ENCODE results near the gene SUPT5H.

The SUPT5H gene

DNA sequence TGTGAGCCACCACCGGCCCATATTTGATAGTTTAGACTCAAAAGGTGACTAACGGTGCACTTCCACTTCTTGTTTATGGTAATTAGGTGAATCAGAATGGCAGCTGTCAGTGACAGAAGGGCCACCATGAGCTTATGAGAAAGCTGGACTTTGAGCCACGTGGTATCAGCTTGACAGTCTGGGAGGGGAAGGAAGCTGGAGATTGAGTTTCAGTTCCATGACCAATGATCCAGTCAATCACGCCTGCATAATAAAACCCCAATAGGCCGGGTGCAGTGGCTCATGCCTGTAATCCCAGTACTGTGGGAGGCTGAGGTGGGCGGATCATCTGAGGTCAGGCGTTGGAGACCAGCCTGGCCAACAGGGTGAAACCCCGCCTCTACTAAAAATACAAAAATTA is 79.1 kb downstream of the SUPT5H start:
- TF ChIP-seq RARB (CRISPR knock-in tag; IDR thresholded peaks at IDR 0.05) (no peak), OSR1 (CRISPR knock-in tag; IDR thresholded peaks at IDR 0.05) (no peak), POU6F1 (CRISPR knock-in tag; IDR thresholded peaks at IDR 0.05; ENCODE audit: borderline replicate concordance, low read depth) (no peak), TCF4 (CRISPR knock-in tag; IDR thresholded peaks at IDR 0.05; ENCODE audit: borderline replicate concordance) (no peak), ZFP3 (CRISPR knock-in tag; IDR thresholded peaks at IDR 0.05) (no peak), BACH2 (CRISPR knock-in tag; IDR thresholded peaks at IDR 0.05; ENCODE audit: borderline replicate concordance) (no peak), ESRRG (CRISPR knock-in tag; IDR thresholded peaks at IDR 0.05) (no peak), SNAI2 (CRISPR knock-in tag; IDR thresholded peaks at IDR 0.05) (no peak), ISL1 (CRISPR knock-in tag; IDR thresholded peaks at IDR 0.05) (no peak), TSHZ2 (CRISPR knock-in tag; IDR thresholded peaks at IDR 0.05) (no peak), PPARA (CRISPR knock-in tag; IDR thresholded peaks at IDR 0.05; ENCODE audit: borderline replicate concordance) (no peak), ZFP30 (CRISPR knock-in tag; IDR thresholded peaks at IDR 0.05) (no peak), ZNF70 (CRISPR knock-in tag; IDR thresholded peaks at IDR 0.05) (no peak), CSDC2 (CRISPR knock-in tag; IDR thresholded peaks at IDR 0.05) (no peak)
- TF ChIP-seq, protein P1, sequence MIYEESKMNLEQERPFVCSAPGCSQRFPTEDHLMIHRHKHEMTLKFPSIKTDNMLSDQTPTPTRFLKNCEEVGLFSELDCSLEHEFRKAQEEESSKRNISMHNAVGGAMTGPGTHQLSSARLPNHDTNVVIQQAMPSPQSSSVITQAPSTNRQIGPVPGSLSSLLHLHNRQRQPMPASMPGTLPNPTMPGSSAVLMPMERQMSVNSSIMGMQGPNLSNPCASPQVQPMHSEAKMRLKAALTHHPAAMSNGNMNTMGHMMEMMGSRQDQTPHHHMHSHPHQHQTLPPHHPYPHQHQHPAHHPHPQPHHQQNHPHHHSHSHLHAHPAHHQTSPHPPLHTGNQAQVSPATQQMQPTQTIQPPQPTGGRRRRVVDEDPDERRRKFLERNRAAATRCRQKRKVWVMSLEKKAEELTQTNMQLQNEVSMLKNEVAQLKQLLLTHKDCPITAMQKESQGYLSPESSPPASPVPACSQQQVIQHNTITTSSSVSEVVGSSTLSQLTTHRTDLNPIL (CRISPR knock-in tag; IDR thresholded peaks at IDR 0.05; ENCODE audit: low read depth): no peak
- ATAC-seq: no peak

- no peak for TF ChIP-seq PATZ1 (CRISPR knock-in tag; IDR thresholded peaks at IDR 0.05; ENCODE audit: borderline replicate concordance)
- no peak for TF ChIP-seq CSDC2 (CRISPR knock-in tag; IDR thresholded peaks at IDR 0.05)
- TF ChIP-seq ZC3H10 (CRISPR knock-in tag; IDR thresholded peaks at IDR 0.05): no peak
- no peak for TF ChIP-seq RARB (CRISPR knock-in tag; IDR thresholded peaks at IDR 0.05)
- TF ChIP-seq ZNF8 (CRISPR knock-in tag; IDR thresholded peaks at IDR 0.05): no peak
- TF ChIP-seq BACH2 (CRISPR knock-in tag; IDR thresholded peaks at IDR 0.05; ENCODE audit: borderline replicate concordance): no peak
- TF ChIP-seq ESRRG (CRISPR knock-in tag; IDR thresholded peaks at IDR 0.05): no peak
- TF ChIP-seq OSR1 (CRISPR knock-in tag; IDR thresholded peaks at IDR 0.05): no peak
- TF ChIP-seq TCF4 (CRISPR knock-in tag; IDR thresholded peaks at IDR 0.05; ENCODE audit: borderline replicate concordance): no peak
- no peak for TF ChIP-seq CSRNP3 (CRISPR knock-in tag; IDR thresholded peaks at IDR 0.05)
- TF ChIP-seq ZFP3 (CRISPR knock-in tag; IDR thresholded peaks at IDR 0.05): no peak
- ATAC-seq: no peak
These were observed 79.8 kb downstream of the SUPT5H start for GRCh38 chr19:39525205-39525604.
